ENCODE measurements around the gene VOPP1.

DNA sequence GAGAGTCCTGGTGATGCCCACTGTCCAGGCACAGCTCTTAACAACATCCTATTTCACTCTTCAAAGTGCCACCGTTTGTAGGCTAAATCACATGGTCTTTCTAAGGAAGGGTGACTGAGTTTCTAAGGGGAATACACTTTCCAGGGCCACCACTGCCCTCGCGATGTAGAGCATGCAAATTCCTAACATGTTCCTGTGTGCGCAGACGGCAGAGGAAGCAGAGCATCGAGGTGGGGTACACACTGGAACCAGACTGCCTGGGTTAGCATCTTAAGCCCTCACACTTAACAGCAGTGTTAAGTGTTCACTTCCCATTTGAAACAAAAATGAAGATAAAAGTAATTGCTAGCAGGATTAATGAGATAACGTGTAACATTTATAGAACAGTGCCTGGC lies 3.0 kb downstream of the VOPP1 start:
- TF ChIP-seq, protein P1, sequence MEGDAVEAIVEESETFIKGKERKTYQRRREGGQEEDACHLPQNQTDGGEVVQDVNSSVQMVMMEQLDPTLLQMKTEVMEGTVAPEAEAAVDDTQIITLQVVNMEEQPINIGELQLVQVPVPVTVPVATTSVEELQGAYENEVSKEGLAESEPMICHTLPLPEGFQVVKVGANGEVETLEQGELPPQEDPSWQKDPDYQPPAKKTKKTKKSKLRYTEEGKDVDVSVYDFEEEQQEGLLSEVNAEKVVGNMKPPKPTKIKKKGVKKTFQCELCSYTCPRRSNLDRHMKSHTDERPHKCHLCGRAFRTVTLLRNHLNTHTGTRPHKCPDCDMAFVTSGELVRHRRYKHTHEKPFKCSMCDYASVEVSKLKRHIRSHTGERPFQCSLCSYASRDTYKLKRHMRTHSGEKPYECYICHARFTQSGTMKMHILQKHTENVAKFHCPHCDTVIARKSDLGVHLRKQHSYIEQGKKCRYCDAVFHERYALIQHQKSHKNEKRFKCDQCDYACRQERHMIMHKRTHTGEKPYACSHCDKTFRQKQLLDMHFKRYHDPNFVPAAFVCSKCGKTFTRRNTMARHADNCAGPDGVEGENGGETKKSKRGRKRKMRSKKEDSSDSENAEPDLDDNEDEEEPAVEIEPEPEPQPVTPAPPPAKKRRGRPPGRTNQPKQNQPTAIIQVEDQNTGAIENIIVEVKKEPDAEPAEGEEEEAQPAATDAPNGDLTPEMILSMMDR (conservative IDR thresholded peaks at IDR 0.05; ENCODE audit: low read length), result no peak
- no peak for TF ChIP-seq EZH2phosphoT487 (IDR thresholded peaks at IDR 0.05; ENCODE audit: borderline replicate concordance)
